K562 (cell line): Measurements from ENCODE around the gene FUT4.

Source experiments
- FOS ChIP-seq: IDR thresholded peaks from 3 replicates; pipeline ENCODE4 v1.6.1; 2011; ENCODE audit not compliant: insufficient read length; ENCODE audit errors: extremely low read depth
- FOXK2 ChIP-seq, 2 experiments: fragments of 450-650 bp; IDR thresholded peaks in 1 of 2; conservative IDR thresholded peaks in 1 of 2; 2 replicates each; pipeline ENCODE4 v1.6.1; 2016; ENCODE audit warnings: low read depth in 2 of 2, mild to moderate bottlenecking in 1 of 2
- HNRNPLL ChIP-seq: fragments of 200-400 bp; formaldehyde crosslinking; IDR thresholded peaks from 2 replicates; pipeline ENCODE4 v1.6.1; 2017; ENCODE audit warnings: low read length, low read depth, mild to moderate bottlenecking; ENCODE audit not compliant: poor library complexity, severe bottlenecking
- JUN ChIP-seq, 2 experiments: sonication (generic) in 1 of 2; formaldehyde crosslinking in 1 of 2; IDR thresholded peaks; 2 replicates each; pipeline versions ENCODE4 v1.6.1 to v1.8.0; 2012 to 2022; ENCODE audit warnings: borderline replicate concordance in 2 of 2, mild to moderate bottlenecking in 2 of 2, improper control_type of control experiment in 1 of 2, low read depth in 1 of 2, low read length in 1 of 2, missing genetic modification reagents in 1 of 2
- MYBL2 ChIP-seq, 2 experiments: fragments of 450-650 bp in 1 of 2; sonication (generic) in 1 of 2; formaldehyde crosslinking in 1 of 2; IDR thresholded peaks; 2 replicates each; pipeline versions ENCODE4 v1.6.1 to v1.8.1; 2017 to 2022; ENCODE audit warnings: borderline replicate concordance in 1 of 2, inconsistent platforms in 1 of 2, low read depth in 1 of 2, mild to moderate bottlenecking in 1 of 2, missing genetic modification reagents in 1 of 2, moderate library complexity in 1 of 2
- NFRKB ChIP-seq: fragments of 450-650 bp; IDR thresholded peaks from 2 replicates; pipeline ENCODE4 v1.6.1; 2016; ENCODE audit warnings: low read depth
- PHTF2 ChIP-seq: fragments of 250-450 bp; sonication (Bioruptor Pico); IDR thresholded peaks from 2 replicates; pipeline ENCODE4 v1.5.0; 2021; ENCODE audit warnings: mild to moderate bottlenecking
- ZNF766 ChIP-seq: fragments of 200-800 bp; sonication (Bioruptor generic); conservative IDR thresholded peaks from 2 replicates; pipeline ENCODE4 v1.6.1; 2016; ENCODE audit warnings: missing genetic modification characterization, missing compliant biosample characterization
- TF ChIP-seq, protein P1 (sequence below), 3 experiments: IDR thresholded peaks in 2 of 3; conservative IDR thresholded peaks in 1 of 3; 2 replicates each; pipeline ENCODE4 v1.5.1; 2011 to 2012; ENCODE audit warnings: low read length in 3 of 3, mild to moderate bottlenecking in 3 of 3, control low read depth in 2 of 3, improper control_type of control experiment in 1 of 3, inconsistent platforms in 1 of 3, low read depth in 1 of 3, mixed read lengths in 1 of 3, moderate library complexity in 1 of 3; ENCODE audit not compliant: insufficient read depth in 2 of 3

DNA sequence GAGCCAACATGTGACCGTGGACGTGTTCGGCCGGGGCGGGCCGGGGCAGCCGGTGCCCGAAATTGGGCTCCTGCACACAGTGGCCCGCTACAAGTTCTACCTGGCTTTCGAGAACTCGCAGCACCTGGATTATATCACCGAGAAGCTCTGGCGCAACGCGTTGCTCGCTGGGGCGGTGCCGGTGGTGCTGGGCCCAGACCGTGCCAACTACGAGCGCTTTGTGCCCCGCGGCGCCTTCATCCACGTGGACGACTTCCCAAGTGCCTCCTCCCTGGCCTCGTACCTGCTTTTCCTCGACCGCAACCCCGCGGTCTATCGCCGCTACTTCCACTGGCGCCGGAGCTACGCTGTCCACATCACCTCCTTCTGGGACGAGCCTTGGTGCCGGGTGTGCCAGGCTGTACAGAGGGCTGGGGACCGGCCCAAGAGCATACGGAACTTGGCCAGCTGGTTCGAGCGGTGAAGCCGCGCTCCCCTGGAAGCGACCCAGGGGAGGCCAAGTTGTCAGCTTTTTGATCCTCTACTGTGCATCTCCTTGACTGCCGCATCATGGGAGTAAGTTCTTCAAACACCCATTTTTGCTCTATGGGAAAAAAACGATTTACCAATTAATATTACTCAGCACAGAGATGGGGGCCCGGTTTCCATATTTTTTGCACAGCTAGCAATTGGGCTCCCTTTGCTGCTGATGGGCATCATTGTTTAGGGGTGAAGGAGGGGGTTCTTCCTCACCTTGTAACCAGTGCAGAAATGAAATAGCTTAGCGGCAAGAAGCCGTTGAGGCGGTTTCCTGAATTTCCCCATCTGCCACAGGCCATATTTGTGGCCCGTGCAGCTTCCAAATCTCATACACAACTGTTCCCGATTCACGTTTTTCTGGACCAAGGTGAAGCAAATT lies 1.8 kb downstream of the FUT4 start:
- no peak for TF ChIP-seq FOS
- no peak for TF ChIP-seq MYBL2 (IDR thresholded peaks at IDR 0.05; ENCODE audit: low read depth)
- no peak for TF ChIP-seq MYBL2 (CRISPR knock-in tag; IDR thresholded peaks at IDR 0.05; ENCODE audit: borderline replicate concordance)
- no peak for TF ChIP-seq HNRNPLL
- no peak for TF ChIP-seq PHTF2 (CRISPR knock-in tag)
- no peak for TF ChIP-seq JUN (IDR thresholded peaks at IDR 0.05; ENCODE audit: borderline replicate concordance, low read depth, low read length)
- TF ChIP-seq JUN (CRISPR knock-in tag; IDR thresholded peaks at IDR 0.05; ENCODE audit: borderline replicate concordance) = no peak
- no peak for TF ChIP-seq FOXK2 (conservative IDR thresholded peaks at IDR 0.05 in 1 of 2, IDR thresholded peaks at IDR 0.05 in 1 of 2; ENCODE audit: low read depth in 2 of 2)
- no peak for TF ChIP-seq NFRKB
- TF ChIP-seq, protein P1, sequence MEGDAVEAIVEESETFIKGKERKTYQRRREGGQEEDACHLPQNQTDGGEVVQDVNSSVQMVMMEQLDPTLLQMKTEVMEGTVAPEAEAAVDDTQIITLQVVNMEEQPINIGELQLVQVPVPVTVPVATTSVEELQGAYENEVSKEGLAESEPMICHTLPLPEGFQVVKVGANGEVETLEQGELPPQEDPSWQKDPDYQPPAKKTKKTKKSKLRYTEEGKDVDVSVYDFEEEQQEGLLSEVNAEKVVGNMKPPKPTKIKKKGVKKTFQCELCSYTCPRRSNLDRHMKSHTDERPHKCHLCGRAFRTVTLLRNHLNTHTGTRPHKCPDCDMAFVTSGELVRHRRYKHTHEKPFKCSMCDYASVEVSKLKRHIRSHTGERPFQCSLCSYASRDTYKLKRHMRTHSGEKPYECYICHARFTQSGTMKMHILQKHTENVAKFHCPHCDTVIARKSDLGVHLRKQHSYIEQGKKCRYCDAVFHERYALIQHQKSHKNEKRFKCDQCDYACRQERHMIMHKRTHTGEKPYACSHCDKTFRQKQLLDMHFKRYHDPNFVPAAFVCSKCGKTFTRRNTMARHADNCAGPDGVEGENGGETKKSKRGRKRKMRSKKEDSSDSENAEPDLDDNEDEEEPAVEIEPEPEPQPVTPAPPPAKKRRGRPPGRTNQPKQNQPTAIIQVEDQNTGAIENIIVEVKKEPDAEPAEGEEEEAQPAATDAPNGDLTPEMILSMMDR (IDR thresholded peaks at IDR 0.05 in 2 of 3, conservative IDR thresholded peaks at IDR 0.05 in 1 of 3; ENCODE audit: insufficient read depth in 2 of 3, low read depth in 1 of 3, low read length in 3 of 3) = no peak
- no peak for TF ChIP-seq ZNF766 (CRISPR knock-in tag)
